Stimulated activated CD8-positive, alpha-beta memory T cell treated with anti-CD3 and anti-CD28 coated beads, Interleukin-12 subunit alpha, Interleukin-12 subunit beta, amount 100 ng/mL, for 24 hours (primary cell): ENCODE results near the gene DHX15.
"Not testable (repeated sequence)": the region's sequence is repeated elsewhere in the genome, so short reads cannot be mapped to it uniquely, and the experiment has no call there.

Experiments
- DNase-seq: peaks from one replicate; pipeline ENCODE4 v3.0.0-alpha.2; 2020; ENCODE audit errors: extremely low read depth

Gene DHX15

DNA sequence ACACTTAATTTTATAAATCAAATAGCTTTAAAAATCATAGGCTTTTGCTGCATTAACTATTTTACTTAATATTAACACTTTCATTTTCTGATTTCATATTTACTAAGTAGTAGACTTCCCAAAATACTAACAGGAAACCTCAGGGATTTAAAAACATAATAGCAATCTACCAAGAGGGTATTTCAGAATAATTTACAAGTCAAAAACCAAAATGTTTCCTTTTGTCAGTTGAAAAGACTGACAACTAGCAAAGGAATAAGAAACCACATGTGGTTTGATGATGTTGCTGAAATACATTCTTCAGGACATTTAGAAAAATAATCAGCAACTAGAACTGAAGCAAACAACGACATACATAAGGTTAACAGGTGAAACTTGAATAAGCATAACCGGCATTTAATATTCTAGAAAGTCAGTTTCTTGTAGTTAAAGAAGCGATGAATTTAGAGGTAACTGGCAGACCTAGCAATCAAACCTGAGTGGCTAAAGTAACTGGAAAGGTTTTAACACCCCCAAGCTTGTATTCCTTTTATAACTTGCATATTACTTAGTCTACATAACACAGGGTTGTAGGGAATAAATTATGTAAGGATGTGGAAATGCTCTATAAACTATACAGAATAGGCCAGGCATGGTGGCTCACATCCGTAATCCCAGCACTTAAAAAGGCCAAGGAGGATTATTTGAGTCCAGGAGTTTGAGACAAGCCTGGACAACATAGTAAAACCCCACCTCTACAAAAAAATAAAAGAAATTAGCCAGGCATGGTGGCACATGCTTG, 40.0 kb downstream of the DHX15 start:
- DNase-seq, result no peak

DNA sequence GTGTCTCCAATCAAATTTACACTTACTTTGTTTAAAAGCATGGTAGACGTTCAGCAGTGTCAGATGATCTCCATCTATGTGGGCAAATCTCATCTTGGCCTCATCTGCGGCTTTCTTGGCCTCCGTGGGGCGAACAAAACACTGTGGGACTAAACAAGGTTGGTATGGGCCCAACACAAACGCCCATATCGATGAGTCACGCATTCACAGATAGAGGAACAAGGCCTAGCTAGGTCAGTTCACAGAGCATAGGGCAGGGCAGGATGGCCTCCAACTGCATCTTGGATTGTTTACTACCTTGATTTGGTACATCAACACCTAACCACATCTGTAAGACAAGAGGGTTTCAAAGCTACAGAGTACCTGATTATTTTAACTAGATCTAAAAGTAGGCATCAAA, 47.3 kb downstream of the DHX15 start:
- no peak for DNase-seq

DNA sequence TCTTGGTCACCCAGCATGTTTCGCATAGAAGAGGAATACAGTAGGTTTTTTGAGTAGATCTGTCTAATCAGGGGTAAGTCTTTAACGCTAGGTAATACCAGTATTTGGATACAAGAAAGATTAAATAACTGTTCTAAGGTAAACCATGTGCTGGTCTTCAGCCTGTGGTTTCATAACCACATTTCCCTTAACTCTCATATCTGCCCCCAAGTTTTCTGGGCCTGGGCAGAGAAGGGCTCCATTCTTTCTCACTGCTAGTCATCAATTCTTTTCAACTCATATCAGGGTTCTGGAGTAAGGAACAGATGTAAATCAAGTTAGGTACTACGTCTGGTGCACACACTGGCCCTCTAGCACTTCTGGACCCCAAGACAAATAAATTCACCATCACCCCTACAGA, 49.0 kb downstream of the DHX15 start:
- DNase-seq, result no peak

DNA sequence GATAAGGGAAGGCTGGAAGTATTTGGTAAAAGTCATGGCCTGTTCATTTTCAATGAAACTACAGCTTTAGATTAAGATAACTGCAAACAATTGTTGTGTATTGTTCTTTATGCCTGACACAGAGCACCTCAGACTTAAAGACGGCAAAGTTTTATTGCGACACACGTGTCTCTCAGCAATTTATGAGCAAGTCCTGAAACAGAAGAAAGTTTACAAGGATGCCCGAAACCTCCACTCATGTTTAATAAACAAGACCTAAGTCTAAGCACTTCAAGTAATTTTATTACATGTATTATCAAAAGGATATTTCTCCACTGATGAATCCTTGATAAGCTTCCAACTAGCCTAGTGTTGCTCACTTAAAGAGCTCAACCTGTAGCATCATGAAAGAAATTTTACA, 51.0 kb downstream of the DHX15 start:
- no peak for DNase-seq

DNA sequence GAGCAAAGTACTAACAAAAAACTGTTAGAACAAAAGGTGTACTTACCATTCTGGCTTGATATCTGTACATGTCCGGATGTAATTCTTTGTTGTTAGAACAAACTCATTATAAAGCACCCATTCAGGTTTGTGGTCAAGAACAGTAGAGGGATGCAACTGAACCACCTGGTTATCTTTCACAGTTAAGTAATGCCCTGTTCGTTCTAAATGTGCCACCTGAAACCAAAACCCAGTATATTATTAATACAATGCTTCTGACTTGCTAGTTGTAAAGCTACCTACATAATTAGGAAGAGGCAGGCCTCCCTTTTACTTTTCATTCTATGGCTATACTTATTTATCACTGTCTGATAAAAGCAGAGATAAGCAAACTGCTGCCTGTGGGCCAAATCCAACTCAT, 54.8 kb downstream of the DHX15 start:
- no peak for DNase-seq

DNA sequence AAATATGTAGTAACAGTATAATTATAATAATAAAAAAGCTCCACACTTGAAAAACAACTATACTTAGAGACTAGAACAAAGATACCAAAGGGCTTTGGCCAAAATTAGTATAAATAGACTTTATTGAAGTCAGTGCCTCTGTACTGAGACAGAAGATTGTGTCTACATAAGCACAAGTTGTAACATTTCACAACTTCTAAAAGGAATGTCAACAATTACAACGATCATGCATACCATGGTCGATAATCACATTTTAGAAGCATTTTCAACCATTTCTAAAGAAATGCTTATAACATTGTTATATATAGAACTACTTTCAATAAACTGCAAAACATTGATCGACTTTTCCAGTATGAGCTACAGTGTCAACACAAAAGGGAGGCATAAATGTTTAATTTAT, 57.0 kb downstream of the DHX15 start:
- no peak for DNase-seq

DNA sequence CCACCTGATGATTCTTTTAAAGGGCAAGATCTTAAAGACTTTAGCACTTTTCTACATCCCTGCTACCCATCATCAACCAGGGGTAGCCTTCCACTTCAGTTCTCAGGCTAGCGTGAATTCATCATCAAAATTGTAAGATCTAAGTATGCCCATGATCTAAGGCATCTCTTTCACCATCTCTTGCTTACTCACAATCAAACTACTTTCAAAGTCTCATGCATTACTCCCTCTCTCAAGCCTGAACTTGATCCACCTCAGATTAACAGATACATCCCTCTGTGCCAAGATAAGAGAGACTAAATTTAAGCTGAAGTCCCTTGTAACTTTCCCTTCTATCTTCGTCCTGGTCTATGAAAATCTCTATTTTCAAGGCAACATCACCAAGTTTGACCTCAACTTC, 62.8 kb downstream of the DHX15 start:
- no peak for DNase-seq

DNA sequence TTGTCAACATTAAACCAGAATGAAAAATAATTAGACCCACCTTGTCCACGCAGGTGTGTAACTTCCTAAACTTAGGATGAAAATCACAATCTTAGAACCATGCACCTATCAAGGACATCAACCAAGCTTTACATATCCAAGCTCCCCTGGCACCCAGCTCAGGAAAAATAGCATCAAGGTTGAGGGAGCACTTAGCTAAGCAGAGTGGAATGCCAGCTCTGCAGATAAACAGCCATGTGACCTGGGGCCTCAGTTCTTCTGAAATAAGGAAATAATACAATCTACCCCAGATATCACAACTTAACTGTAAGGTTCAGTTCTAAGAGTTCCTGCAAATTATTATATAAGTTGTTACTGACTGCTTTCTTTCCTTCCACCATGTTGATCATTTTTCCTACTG, 64.7 kb downstream of the DHX15 start:
- DNase-seq, result no peak

DNA sequence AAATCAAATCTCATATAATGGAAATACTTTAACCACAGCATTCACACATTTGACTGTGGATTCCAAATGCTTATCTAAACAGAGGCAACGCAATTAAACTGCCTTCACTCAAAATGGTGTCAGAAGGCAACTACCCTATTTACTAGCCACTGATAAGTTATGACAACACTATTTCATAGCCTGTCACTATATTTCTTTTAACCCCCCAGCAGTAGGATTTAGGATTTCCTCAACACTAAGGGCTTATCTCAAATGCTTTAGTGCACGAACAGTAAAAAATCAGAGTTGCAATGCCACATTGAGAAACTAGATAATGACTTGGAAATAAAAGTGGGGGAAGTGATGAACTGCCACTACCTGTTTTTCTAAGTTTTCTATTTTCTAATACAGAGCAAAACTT, 66.7 kb downstream of the DHX15 start:
- DNase-seq, result no peak

DNA sequence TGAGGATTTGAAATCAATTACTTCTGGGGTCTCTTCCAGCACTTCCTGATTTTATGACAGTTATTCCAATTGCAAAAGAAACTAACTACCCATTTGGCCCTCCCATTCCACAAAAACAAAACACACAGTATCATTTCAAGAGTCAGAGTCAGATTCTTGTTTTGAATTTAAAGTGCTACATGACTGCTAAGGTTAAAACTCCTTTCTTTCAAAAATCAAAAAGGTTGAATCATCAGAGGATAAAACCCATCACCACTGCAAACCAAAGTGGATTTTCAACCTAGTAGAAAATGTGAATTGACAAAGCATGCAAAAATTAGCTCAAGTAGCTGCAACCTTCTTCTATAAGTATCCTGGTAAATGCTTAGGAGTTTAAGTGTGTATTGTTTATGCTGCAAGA, 67.4 kb downstream of the DHX15 start:
- DNase-seq, result no peak

DNA sequence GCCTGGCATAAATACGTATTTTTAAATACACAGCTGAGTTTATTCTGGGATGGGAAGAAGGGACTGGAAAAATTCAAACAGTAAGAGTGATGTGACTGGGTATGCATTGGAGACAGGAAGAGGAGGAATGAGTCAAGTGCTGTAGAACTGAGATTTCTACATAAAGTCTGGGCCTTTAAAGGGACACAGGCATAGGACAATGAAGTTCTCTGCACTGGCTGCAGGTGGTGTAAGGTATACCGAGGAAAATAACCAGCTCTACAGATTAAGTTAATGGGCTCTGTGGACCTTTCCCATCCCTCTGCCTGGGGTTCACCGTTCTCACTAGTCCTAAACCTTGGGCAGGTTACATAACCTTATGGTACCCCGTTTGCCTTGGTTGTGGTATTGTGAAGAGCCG, 68.7 kb downstream of the DHX15 start:
- DNase-seq, result no peak

DNA sequence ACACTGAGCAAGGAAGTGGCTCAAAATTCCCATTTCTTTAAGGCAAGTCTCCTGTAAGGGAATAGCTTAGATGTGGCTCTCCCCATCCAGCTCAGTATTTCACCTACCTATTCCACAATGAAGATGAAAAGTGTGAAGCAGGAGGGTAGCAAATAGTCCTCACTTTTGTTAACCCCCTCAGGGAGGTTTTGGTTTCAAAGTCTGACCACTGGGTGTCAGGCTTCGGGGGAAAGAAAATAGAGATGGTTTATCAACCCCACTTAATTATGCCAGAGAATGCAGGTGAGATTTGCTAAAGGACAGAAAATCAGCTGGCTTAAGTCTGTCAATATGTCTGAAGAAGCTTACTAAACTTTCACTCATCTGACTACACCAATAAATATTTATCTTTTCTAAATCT, 69.5 kb downstream of the DHX15 start:
- no peak for DNase-seq

DNA sequence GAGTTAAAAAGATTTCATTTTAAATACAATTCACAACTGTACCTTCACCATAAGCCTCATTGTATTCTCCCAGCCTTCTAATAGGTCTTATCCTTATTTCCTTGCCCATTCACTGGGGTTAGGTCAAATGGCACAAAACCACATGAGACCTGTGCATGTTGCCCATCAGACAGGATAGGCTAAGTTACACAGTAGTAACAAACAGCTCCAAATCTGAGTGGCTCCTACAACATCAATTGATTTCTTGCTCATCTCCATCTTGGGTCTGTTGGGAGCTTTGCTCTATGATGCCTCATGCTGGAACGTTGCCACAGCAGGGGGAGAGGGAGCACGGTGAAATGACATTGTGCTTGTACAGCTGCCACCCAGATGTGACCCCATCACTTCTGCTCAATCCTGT, 70.6 kb downstream of the DHX15 start:
- no peak for DNase-seq

DNA sequence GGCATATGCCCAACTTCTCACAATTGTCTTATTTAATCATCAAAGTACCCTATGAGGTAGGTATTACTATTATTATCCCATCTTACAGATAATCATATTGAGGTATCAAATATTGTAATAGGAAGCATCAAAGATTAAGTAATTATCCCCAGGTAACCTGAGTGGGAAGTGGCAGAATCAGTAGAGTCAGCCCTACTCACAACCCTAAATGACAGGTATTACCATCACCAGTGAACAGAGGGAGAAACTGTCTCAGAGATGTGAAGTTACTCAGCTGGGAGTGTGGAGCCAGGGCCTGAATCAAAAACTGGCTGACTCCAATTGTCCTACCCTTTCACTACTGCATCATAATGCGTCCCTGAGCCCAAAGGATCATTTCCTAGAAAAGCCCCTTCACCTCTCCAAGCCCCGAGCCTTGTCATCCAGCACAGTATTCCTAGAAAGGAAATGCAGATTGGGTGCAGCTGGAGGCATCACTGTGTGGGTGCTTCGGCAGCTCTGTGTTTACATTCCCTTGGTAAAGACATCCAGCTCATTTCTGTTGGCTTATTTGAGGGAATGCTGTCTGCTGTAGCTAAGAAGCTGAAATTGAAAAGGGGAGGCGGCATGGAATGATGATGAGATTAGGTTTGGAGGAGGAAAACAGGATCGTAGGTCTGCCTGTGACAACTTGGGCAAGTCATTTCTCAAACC, 72.8 kb downstream of the DHX15 start:
- DNase-seq, result no peak

DNA sequence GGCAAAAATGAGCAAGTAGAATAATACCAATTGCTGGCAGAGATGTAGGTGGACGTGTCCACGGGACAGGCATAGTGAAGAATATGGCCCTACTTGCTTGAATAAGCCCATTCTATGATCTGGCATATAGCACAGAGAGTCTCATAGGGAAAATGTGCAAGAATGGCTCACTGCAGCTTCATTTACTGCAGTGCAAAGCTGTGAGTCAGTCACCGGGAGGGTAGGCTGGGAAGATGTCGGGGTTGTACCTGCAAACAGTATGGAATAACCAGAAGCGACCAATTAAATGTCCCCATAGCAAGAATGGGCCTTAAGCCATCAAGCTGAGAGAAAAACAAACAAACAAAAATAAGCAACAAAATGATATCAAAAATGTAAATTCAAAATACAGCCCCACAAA, 74.3 kb downstream of the DHX15 start:
- no peak for DNase-seq

DNA sequence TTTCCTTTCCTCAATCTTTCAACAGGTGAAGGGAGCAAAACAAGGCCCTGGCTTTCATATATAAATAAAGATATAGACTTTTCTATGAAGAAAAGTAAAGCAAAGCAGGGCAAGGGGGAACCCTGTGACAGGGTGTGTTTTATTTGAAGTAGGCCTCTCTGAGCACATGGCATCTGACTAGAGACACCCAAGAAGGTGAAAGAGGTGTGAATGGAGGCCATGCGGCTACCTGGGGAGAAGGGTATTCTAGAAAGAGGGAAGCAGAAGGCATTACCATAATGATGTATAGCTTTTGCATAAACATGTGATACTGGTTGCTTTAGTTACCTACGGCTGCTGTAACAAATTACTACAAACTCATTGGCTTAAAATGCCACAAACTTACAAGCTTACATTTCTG, 75.8 kb downstream of the DHX15 start:
- DNase-seq, result no peak

DNA sequence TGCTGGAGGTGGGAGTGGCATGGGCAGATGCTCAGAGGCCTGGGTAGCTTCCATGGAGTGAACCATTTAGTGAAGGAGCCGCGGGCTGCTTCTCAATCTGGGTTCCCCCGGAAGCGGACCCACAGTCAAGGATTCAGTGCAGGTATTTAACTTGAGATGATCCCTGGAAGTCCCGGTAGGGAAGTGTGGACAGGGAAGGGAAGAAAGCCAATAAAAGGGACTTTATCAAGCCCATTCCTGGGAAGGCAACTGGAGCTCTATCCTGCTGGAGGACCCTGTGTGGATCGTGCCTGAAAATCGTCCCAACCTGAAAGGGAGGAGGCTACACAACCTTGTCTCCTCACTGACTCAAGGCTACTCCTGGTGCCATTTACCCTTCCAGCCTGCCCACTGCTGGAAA, 76.9 kb downstream of the DHX15 start:
- no peak for DNase-seq

DNA sequence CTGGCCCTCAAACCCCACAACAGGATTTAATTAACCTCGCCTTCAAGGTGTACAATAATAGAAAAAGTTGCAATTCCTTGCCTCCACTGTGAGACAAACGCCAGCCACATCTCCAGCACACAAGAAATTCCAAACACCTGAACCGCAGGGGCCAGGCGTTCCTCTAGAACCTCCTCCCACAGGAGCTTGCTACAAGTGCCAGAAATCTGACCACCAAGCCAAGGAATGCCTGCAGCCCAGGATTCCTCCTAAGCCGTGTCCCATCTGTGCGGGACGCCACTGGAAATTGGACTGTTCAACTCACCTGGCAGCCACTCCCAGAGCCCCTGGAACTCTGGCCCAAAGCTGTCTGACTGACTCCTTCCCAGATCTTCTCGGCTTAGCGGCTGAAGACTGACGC, 81.3 kb downstream of the DHX15 start:
- DNase-seq, result not testable (repeated sequence)

DNA sequence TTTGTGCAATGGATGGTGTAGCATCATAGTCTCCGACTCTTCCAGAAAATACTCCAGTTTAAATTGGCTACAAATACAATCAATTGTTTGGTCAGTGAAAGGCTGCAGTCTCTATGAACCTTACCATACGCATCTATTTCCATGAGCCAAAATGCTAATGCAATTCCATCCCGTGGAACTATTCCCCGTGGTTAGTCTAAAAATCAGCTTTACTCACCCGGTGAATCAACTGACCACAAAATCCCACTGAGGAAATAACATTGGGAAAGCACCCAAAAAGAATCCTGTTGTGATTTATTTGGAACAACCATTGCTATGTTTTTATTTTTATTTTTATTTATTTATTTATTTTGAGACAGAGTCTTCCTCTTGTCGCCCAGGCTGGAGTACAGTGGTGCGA, 87.1 kb downstream of the DHX15 start:
- DNase-seq, result no peak

DNA sequence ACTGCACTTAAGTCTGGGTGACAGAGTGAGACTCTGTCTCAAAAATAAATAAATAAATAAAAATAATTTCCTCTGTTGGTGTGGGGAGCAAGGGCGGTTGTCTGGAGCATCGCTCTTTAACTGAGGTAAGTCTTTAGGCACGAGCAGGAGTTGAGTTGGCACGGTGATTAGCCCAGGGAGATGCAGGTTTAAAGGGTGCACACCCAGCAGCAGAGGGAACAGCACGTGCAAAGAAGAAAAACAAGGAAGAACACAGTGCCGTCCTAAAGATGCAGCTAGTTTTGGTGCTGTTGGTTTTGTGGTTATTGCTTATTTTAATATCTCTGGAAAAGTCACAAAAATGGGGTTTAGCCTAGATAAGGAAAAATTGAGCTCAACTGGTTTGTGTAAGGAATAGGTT, 87.8 kb downstream of the DHX15 start:
- no peak for DNase-seq

DNA sequence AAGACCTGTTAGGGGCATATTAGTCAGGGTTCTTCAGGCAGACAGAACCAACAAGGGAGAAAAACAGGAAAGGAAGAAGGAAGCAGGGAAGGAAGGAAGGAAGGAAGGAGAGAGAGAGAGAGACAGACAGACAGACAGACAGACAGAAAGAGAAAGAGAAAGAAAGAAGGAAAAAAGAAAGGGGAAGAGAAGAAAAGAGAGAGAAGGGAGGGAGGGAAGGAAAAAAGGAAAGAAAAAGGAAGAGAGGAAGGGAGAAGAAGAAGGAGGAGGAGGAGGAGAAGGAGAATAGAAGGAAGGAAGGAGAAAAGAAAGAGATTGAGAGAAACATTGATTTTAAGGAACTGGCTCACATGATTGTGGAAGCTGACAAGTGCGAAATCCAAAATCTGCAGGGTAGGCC, 89.0 kb downstream of the DHX15 start:
- DNase-seq, result no peak

DNA sequence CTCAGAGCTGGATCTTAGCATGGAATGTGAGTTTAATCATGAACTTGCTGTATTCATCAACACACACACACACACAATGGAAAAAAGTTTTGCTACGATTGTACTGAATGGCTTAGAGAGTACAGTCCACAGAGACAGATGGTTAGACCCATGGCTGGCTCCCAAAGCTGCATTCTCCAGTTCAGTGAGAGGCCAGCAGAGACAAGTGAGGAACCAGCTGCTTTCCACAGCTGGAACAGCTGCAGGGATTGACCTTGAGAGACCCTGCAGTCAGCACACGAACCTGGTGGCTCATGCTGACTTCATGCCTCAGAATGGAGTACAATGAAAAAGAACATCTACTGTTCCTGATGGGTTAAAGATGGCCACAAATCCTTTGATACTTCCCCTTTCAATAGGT, 94.5 kb downstream of the DHX15 start:
- DNase-seq, result no peak

DNA sequence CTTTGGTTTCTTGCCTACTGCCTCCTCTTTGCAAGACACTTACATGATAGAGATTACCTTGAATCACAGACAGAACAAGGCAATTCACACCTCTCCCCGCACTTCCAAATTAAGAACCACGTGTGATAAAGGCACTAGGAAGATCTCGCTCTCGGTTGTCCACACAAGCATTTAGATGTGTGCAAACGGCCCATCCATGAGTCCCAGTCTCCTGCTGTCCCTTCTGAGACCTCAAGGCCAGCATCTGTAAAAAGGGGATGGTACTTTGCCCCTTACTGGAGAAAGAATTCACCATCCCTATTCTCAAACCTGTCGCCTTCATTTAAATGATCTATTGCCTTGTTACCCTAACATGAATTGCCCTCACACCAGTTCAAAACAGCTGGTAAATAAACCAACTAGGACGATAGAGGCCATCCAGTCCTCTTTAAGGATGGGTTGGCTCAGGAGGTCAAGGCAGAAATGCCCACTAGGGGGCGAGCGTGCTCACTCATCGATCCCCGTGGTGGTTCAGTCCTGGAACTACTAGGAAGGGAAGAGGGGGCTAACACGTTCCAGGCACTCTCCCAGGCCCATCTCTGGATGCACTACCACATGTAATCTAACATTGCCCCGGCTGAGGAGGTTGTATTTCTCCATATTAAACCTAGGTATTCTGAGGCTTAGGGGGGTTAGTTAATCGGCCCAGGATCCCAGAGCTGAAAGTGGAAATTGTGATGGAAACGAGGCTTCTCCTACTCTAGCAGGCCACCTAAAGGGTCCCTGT, 95.8 kb downstream of the DHX15 start:
- DNase-seq, result no peak
